Measurements from ENCODE around the gene FBXO34. TPM values are rescaled to one million over a fixed set of nuclear protein-coding genes. Genes with fewer than 3 reads are reported as not detected.

FBXO34 gene
- total RNA-seq, 1 experiment from 2014 or later, result 13.9 TPM

DNA sequence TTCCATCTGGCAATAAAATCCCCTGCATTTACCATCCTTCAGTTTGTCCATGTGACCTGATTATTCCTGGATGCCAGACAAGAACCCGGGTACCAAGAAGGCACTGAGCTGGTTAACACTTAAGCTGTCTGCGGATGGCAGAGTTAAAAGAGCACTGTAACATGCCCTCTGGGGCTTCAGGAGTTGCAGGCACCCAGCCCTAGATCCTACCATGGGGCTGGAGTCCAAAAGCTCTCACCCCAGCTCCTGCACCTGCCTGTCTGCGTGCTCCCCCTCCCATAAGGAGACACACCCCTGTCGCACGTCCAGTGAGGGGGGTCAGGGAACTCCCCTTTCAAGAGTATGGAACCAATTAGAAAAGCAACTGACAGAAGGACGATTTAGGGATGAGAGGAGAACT lies 14.6 kb upstream of the FBXO34 start:
- Mint-ChIP-seq H3K27me3 (ENCODE audit: low read depth) (no peaks in the 10 kb centered on the region; the same call in 1 of the 2 replicates), H3K4me3 (no peak overlapping the region), H3K36me3 (no peaks in the 10 kb centered on the region), H3K9me3 (no peaks in the 10 kb centered on the region), H3K27ac (no peak overlapping the region), H3K4me1 (no peaks in the 10 kb centered on the region)
- CTCF ChIA-PET, result interaction anchor here (1.1 to 2.3 kb wide), 3 partner anchors 11 to 98 kb away, joined by 3 to 7 read pairs (median 6); no protein-coding TSS in a partner anchor
- ATAC-seq (no peak), DNase-seq (ENCODE audit: low spot score) (no peak)
- POLR2A ChIA-PET, result no interaction called here
- TF ChIP-seq RORB (CRISPR knock-in tag; IDR thresholded peaks at IDR 0.05), result no peak
- no peak for TF ChIP-seq ZNF138 (CRISPR knock-in tag; conservative IDR thresholded peaks at IDR 0.05)
- TF ChIP-seq, protein P1, sequence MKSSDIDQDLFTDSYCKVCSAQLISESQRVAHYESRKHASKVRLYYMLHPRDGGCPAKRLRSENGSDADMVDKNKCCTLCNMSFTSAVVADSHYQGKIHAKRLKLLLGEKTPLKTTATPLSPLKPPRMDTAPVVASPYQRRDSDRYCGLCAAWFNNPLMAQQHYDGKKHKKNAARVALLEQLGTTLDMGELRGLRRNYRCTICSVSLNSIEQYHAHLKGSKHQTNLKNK (CRISPR knock-in tag; IDR thresholded peaks at IDR 0.05), result no peak
- TF ChIP-seq, protein P2, sequence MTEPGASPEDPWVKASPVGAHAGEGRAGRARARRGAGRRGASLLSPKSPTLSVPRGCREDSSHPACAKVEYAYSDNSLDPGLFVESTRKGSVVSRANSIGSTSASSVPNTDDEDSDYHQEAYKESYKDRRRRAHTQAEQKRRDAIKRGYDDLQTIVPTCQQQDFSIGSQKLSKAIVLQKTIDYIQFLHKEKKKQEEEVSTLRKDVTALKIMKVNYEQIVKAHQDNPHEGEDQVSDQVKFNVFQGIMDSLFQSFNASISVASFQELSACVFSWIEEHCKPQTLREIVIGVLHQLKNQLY (CRISPR knock-in tag; IDR thresholded peaks at IDR 0.05), result no peak

DNA sequence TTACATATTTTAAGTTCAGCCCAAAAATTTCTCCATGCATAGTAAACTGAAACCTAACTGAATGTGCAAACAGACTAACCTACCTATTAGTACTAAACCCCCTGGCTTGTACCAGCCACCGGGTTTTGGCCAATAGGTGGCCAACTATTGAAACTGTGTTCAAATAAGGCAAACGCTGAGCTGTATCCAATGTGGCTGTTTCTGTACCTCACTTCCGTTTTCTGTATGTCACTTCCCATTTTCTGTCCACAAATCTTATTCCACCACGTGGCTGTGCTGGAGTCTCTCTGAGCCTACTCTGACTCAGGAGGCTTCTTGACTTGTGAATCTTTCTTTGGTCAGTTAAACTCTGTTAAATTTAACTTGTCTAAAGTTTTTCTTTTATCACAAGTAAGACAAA lies 6.0 kb upstream of the FBXO34 start:
- Mint-ChIP-seq H3K36me3 (no peaks in the 10 kb centered on the region), H3K4me3 (no peak overlapping the region), H3K27ac (no peak overlapping the region), H3K9me3 (peaks cover 7% of the 10 kb centered on the region), H3K4me1 (peaks cover 6% of the 10 kb centered on the region), H3K27me3 (ENCODE audit: low read depth) (no peaks in the 10 kb centered on the region)
- DNase-seq (ENCODE audit: low spot score), result no peak
- ATAC-seq, result no peak
- TF ChIP-seq, protein P3, sequence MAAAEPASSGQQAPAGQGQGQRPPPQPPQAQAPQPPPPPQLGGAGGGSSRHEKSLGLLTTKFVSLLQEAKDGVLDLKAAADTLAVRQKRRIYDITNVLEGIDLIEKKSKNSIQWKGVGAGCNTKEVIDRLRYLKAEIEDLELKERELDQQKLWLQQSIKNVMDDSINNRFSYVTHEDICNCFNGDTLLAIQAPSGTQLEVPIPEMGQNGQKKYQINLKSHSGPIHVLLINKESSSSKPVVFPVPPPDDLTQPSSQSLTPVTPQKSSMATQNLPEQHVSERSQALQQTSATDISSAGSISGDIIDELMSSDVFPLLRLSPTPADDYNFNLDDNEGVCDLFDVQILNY (CRISPR knock-in tag; IDR thresholded peaks at IDR 0.05), result no peak
- TF ChIP-seq ETV6 (CRISPR knock-in tag; IDR thresholded peaks at IDR 0.05) (no peak), ZNF232 (CRISPR knock-in tag; IDR thresholded peaks at IDR 0.05) (no peak)
- TF ChIP-seq, protein P4, sequence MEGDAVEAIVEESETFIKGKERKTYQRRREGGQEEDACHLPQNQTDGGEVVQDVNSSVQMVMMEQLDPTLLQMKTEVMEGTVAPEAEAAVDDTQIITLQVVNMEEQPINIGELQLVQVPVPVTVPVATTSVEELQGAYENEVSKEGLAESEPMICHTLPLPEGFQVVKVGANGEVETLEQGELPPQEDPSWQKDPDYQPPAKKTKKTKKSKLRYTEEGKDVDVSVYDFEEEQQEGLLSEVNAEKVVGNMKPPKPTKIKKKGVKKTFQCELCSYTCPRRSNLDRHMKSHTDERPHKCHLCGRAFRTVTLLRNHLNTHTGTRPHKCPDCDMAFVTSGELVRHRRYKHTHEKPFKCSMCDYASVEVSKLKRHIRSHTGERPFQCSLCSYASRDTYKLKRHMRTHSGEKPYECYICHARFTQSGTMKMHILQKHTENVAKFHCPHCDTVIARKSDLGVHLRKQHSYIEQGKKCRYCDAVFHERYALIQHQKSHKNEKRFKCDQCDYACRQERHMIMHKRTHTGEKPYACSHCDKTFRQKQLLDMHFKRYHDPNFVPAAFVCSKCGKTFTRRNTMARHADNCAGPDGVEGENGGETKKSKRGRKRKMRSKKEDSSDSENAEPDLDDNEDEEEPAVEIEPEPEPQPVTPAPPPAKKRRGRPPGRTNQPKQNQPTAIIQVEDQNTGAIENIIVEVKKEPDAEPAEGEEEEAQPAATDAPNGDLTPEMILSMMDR (IDR thresholded peaks at IDR 0.05), result no peak
- TF ChIP-seq, protein P5, sequence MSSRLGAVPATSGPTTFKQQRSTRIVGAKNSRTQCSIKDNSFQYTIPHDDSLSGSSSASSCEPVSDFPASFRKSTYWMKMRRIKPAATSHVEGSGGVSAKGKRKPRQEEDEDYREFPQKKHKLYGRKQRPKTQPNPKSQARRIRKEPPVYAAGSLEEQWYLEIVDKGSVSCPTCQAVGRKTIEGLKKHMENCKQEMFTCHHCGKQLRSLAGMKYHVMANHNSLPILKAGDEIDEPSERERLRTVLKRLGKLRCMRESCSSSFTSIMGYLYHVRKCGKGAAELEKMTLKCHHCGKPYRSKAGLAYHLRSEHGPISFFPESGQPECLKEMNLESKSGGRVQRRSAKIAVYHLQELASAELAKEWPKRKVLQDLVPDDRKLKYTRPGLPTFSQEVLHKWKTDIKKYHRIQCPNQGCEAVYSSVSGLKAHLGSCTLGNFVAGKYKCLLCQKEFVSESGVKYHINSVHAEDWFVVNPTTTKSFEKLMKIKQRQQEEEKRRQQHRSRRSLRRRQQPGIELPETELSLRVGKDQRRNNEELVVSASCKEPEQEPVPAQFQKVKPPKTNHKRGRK (CRISPR knock-in tag; IDR thresholded peaks at IDR 0.05; ENCODE audit: borderline replicate concordance), result no peak
- TF ChIP-seq, protein P1 (CRISPR knock-in tag; IDR thresholded peaks at IDR 0.05), result no peak
- POLR2A ChIA-PET, result interaction anchor here (0.6 kb wide), 1 partner anchor 15 kb away, joined by 6 read pairs; no protein-coding TSS in a partner anchor
- CTCF ChIA-PET, result interaction anchor here (0.6 to 1.8 kb wide), 3 partner anchors 16 to 164 kb away, joined by 3 to 5 read pairs (median 4); no protein-coding TSS in a partner anchor

DNA sequence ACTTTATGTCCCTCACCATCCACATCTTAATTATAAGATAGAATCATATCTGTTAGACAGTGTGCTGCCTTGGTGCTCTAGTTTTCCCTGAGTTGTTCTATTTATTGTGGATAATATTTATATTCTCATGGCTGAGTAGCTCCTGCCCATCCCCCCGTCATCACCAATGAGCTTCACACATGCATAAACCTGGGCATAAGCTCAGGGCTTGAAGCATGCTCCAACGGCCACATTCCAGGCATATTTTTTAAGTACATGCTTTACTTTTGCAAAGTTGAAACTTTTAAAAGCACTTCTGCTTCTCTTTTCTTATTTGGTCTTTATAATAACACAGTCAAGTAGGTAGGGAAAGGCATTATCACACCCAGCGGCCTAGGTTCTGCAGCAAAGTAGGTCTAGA lies 3.4 kb upstream of the FBXO34 start:
- ChIA-PET CTCF (interaction anchor here (1.0 to 2.5 kb wide), 4 partner anchors 10 to 179 kb away, joined by 3 to 8 read pairs (median 4); no protein-coding TSS in a partner anchor), POLR2A (no interaction called here)
- TF ChIP-seq GRHL2 (CRISPR knock-in tag; IDR thresholded peaks at IDR 0.05; ENCODE audit: insufficient replicate concordance, severe bottlenecking) (no peak), NFATC4 (CRISPR knock-in tag; IDR thresholded peaks at IDR 0.05) (no peak), NFYB (CRISPR knock-in tag; conservative IDR thresholded peaks at IDR 0.05; ENCODE audit: low read depth) (no peak), PRRX2 (CRISPR knock-in tag; IDR thresholded peaks at IDR 0.05) (no peak), ESRRA (CRISPR knock-in tag; IDR thresholded peaks at IDR 0.05; ENCODE audit: borderline replicate concordance) (no peak), NR3C1 (CRISPR knock-in tag; conservative IDR thresholded peaks at IDR 0.05; ENCODE audit: low read depth) (no peak), CREB1 (CRISPR knock-in tag; IDR thresholded peaks at IDR 0.05) (no peak)
- TF ChIP-seq, protein P6, sequence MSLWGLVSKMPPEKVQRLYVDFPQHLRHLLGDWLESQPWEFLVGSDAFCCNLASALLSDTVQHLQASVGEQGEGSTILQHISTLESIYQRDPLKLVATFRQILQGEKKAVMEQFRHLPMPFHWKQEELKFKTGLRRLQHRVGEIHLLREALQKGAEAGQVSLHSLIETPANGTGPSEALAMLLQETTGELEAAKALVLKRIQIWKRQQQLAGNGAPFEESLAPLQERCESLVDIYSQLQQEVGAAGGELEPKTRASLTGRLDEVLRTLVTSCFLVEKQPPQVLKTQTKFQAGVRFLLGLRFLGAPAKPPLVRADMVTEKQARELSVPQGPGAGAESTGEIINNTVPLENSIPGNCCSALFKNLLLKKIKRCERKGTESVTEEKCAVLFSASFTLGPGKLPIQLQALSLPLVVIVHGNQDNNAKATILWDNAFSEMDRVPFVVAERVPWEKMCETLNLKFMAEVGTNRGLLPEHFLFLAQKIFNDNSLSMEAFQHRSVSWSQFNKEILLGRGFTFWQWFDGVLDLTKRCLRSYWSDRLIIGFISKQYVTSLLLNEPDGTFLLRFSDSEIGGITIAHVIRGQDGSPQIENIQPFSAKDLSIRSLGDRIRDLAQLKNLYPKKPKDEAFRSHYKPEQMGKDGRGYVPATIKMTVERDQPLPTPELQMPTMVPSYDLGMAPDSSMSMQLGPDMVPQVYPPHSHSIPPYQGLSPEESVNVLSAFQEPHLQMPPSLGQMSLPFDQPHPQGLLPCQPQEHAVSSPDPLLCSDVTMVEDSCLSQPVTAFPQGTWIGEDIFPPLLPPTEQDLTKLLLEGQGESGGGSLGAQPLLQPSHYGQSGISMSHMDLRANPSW (CRISPR knock-in tag; conservative IDR thresholded peaks at IDR 0.05; ENCODE audit: low read depth), result no peak
- TF ChIP-seq, protein P7, sequence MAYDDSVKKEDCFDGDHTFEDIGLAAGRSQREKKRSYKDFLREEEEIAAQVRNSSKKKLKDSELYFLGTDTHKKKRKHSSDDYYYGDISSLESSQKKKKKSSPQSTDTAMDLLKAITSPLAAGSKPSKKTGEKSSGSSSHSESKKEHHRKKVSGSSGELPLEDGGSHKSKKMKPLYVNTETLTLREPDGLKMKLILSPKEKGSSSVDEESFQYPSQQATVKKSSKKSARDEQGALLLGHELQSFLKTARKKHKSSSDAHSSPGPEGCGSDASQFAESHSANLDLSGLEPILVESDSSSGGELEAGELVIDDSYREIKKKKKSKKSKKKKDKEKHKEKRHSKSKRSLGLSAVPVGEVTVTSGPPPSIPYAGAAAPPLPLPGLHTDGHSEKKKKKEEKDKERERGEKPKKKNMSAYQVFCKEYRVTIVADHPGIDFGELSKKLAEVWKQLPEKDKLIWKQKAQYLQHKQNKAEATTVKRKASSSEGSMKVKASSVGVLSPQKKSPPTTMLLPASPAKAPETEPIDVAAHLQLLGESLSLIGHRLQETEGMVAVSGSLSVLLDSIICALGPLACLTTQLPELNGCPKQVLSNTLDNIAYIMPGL (CRISPR knock-in tag; IDR thresholded peaks at IDR 0.05), result no peak
- TF ChIP-seq, protein P8, sequence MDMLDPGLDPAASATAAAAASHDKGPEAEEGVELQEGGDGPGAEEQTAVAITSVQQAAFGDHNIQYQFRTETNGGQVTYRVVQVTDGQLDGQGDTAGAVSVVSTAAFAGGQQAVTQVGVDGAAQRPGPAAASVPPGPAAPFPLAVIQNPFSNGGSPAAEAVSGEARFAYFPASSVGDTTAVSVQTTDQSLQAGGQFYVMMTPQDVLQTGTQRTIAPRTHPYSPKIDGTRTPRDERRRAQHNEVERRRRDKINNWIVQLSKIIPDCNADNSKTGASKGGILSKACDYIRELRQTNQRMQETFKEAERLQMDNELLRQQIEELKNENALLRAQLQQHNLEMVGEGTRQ (CRISPR knock-in tag; IDR thresholded peaks at IDR 0.05), result no peak
- TF ChIP-seq, protein P1 (CRISPR knock-in tag; IDR thresholded peaks at IDR 0.05), result no peak

More for the DNA sequence above, 3.4 kb upstream of the FBXO34 start:
- Mint-ChIP-seq H3K9me3 (peaks cover 7% of the 10 kb centered on the region), H3K4me3 (no peak overlapping the region), H3K27ac (0 out of 2 replicates have a peak overlapping the region, but pooled peaks have one; percentile 4), H3K4me1 (peaks cover 17% of the 10 kb centered on the region), H3K36me3 (no peaks in the 10 kb centered on the region), H3K27me3 (ENCODE audit: low read depth) (no peaks in the 10 kb centered on the region)
- no peak for ATAC-seq
- DNase-seq (ENCODE audit: low spot score), result no peak
